GM18519 (cell line): ENCODE results near the gene ASZ1.
"Not testable (repeated sequence)": the region's sequence is repeated elsewhere in the genome, so short reads cannot be mapped to it uniquely, and the experiment has no call there.

Experiments
- ATAC-seq: cut with Tn5 transposase; IDR thresholded peaks from one replicate; pipeline ENCODE4 v1.9.1; 2021; ENCODE audit warnings: mild to moderate bottlenecking, moderate library complexity; ENCODE audit not compliant: unreplicated experiment, low FRiP score

Gene ASZ1

GRCh38 chr7:117427258-117427701, at the start of gene ASZ1:
Gene ASZ1, minus strand, starts transcription at chr7:117427493. Its CDS starts 33 bp downstream, at chr7:117427460.
- ATAC-seq, result no peak

GRCh38 chr7:117476557-117477215, 49.4 kb upstream of the ASZ1 start:
- no peak for ATAC-seq

- ATAC-seq, result no peak
These were observed 45.0 kb upstream of the ASZ1 start for GRCh38 chr7:117472335-117472734.

GRCh38 chr7:117470777-117471176, 43.5 kb upstream of the ASZ1 start:
- peak; percentile 39 for ATAC-seq

- ATAC-seq, result no peak
These were observed 40.9 kb upstream of the ASZ1 start for GRCh38 chr7:117468174-117468573.

GRCh38 chr7:117460815-117461214, 33.5 kb upstream of the ASZ1 start:
- not testable (repeated sequence) for ATAC-seq

- no peak for ATAC-seq
These were observed 32.4 kb upstream of the ASZ1 start for GRCh38 chr7:117459735-117460134.

- no peak for ATAC-seq
These were observed 31.8 kb upstream of the ASZ1 start for GRCh38 chr7:117458977-117459583.

- no peak for ATAC-seq
These were observed 21.4 kb upstream of the ASZ1 start for GRCh38 chr7:117448655-117449054.

GRCh38 chr7:117446220-117446815, 19.0 kb upstream of the ASZ1 start:
- no peak for ATAC-seq

GRCh38 chr7:117445206-117445605, 17.9 kb upstream of the ASZ1 start:
- no peak for ATAC-seq

GRCh38 chr7:117444646-117445045, 17.4 kb upstream of the ASZ1 start:
- ATAC-seq, result no peak

- ATAC-seq, result peak; percentile 97
These were observed 8.3 kb upstream of the ASZ1 start for GRCh38 chr7:117435475-117436043.

GRCh38 chr7:117424090-117424829, 3.0 kb downstream of the ASZ1 start:
- ATAC-seq, result peak; percentile 80

- ATAC-seq, result not testable (repeated sequence)
These were observed 12.7 kb downstream of the ASZ1 start for GRCh38 chr7:117414591-117414990.

GRCh38 chr7:117412946-117413559, 14.2 kb downstream of the ASZ1 start:
- no peak for ATAC-seq

- no peak for ATAC-seq
These were observed 14.9 kb downstream of the ASZ1 start for GRCh38 chr7:117412390-117412789.

GRCh38 chr7:117411539-117411938, 15.8 kb downstream of the ASZ1 start:
- ATAC-seq, result peak; percentile 69

- no peak for ATAC-seq
These were observed 18.5 kb downstream of the ASZ1 start for GRCh38 chr7:117408831-117409230.

GRCh38 chr7:117405519-117405918, 21.8 kb downstream of the ASZ1 start:
- no peak for ATAC-seq
